GM10248 (cell line): ENCODE measurements around the gene MRPL4.

Experiments
- CTCF ChIA-PET: fragments of 300-600 bp; sonication (Branson Sonifier 250); formaldehyde crosslinking; extraction: SDS; loops from one replicate; lab custom pipeline; 2021; ENCODE audit warnings: antibody characterized with exemption; lab: Yijun Ruan, JAX
- POLR2A ChIA-PET: fragments of 350-650 bp; sonication (Branson Sonifier 250); formaldehyde crosslinking; extraction: SDS; loops from one replicate; lab custom pipeline; 2020; ENCODE audit warnings: antibody characterized with exemption; lab: Yijun Ruan, JAX
- DNase-seq: peaks from one replicate; pipeline ENCODE4 v3.0.0; 2012; ENCODE audit errors: extremely low spot score
- TF ChIP-seq, protein P1 (sequence below): IDR thresholded peaks from 2 replicates; pipeline ENCODE4 v1.5.1; 2012; ENCODE audit warnings: mild to moderate bottlenecking, low read depth; ENCODE audit errors: extremely low read depth, missing control alignments, control extremely low read depth

MRPL4 gene

DNA sequence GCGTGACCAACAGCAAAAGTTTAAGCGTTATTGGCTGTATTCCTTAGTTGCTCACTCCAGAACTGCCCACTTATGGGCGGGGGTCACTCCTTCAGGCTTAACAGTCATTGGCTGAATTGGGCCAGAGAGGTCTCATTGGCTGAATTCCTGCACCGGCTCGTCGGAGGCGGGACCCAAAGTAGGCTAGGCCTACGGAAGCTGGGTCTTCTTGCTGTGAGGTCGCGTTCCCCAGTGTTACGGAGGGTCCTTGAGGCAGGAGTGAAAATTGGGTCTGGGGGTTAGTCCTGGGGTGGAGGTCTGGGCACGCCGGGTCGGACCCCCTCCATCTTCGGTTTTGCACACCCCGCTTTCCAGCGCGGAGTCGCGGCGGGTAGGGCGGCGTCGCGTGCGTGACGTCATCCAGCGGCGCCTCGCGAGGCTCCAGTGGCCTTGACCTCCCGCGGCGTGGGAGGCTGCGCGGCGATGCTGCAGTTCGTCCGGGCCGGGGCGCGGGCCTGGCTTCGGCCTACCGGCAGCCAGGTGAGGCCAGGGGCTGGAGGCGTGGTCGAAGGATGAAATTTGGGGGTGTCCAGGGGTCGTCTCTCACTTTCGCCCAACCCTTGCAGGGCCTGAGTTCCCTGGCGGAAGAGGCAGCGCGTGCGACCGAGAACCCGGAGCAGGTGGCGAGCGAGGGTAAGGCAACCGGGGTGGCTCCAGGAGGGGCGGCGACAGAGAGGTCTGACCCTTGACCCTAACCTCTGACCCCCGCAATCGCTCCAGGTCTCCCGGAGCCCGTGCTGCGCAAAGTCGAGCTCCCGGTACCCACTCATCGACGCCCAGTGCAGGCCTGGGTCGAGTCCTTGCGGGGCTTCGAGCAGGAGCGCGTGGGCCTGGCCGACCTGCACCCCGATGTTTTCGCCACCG is at the start of gene MRPL4:
Gene MRPL4 (plus strand): TSS at position 423 of the 903 bp plus-strand sequence. CDS start 40 bp downstream, at position 463.
- DNase-seq, result peak; percentile 94
- CTCF ChIA-PET, result interaction anchor here (1.0 to 4.0 kb wide), 7 partner anchors 8 to 322 kb away, joined by 3 to 72 read pairs (median 6); no protein-coding TSS in a partner anchor
- POLR2A ChIA-PET, result interaction anchor here (0.6 to 2.1 kb wide), 2 partner anchors 18 to 320 kb away, joined by 5 to 7 read pairs; partner anchors contain the start of gene ICAM1
- TF ChIP-seq, protein P1, sequence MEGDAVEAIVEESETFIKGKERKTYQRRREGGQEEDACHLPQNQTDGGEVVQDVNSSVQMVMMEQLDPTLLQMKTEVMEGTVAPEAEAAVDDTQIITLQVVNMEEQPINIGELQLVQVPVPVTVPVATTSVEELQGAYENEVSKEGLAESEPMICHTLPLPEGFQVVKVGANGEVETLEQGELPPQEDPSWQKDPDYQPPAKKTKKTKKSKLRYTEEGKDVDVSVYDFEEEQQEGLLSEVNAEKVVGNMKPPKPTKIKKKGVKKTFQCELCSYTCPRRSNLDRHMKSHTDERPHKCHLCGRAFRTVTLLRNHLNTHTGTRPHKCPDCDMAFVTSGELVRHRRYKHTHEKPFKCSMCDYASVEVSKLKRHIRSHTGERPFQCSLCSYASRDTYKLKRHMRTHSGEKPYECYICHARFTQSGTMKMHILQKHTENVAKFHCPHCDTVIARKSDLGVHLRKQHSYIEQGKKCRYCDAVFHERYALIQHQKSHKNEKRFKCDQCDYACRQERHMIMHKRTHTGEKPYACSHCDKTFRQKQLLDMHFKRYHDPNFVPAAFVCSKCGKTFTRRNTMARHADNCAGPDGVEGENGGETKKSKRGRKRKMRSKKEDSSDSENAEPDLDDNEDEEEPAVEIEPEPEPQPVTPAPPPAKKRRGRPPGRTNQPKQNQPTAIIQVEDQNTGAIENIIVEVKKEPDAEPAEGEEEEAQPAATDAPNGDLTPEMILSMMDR, result no peak

DNA sequence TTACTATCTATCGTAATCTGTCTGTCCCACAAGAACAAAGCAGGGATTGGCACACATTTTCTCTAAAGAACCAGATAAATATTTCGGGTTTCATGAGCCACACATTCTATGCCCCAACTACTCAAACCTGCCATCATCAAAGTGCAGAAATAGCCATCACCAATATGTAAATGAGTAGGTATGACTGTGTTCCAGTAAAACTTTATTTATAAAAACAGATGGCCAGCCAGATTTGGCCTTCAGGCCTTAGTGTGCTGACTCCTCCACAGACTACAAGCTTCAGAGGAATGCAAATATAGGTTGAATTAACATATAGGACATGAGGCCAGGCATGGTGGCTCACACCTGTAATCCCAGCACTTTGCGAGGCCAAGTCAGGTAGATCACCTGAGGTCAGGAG is 48.3 kb upstream of the MRPL4 start:
- CTCF ChIA-PET, result no interaction called here
- TF ChIP-seq, protein P1, result no peak
- no peak for DNase-seq
- POLR2A ChIA-PET, result no interaction called here

DNA sequence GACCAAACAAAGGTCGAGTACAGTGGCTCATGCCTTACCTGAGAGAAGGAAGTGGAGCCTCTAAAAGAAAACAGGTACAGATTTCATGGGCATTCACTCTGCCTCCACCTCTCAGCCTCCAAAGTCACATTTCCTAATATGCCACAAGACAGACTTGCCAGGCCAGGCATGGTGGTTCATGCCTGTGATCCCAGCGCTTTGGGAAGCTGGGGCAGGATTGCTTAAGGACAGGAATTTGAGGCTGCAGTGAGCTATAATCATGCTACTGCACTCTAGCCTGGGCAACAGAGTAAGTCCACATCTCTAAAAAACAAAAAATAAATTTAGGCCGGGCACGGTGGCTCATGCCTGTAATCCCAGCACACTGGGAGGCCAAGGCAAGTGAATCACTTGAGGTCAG is 46.4 kb upstream of the MRPL4 start:
- POLR2A ChIA-PET, result no interaction called here
- TF ChIP-seq, protein P1, result no peak
- CTCF ChIA-PET, result interaction anchor here (0.9 to 2.3 kb wide), 5 partner anchors 9 to 53 kb away, joined by 3 to 10 read pairs (median 8); no protein-coding TSS in a partner anchor
- no peak for DNase-seq

DNA sequence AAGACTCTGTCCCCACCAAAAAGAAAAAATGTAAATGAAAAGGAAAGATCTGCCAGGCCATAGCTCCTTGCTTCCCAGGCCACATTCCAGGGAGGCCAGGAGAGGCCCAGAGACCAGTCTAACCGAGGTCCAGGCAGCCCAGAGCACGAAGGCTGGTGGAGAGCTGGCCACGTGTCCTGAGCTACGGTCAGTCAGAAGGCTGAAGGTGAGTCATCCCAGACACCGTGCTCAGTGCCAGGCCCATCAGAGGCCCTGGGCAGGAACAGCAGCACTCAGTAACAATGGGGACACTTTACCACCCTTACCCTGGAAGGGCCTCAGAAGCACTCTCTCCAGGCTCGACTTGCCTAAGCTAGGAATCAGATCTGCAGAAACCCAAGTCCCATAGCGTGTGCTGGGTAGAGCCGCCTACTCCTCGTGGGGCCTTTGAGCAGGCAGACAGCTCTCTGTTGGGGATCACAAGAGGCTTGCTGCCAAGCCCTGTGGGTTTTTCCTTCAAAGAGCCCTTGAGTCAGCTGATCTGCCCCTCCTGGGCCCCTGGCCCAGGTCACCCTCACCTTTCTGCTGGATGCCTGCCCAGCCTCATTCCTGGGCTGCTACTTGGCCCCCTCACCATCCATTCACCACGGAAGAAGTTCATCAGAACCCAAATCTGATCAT is 45.7 kb upstream of the MRPL4 start:
- TF ChIP-seq, protein P1, result no peak
- ChIA-PET POLR2A (no interaction called here), CTCF (interaction anchor here (0.9 to 4.1 kb wide), 7 partner anchors 8 to 74 kb away, joined by 3 to 12 read pairs (median 8); no protein-coding TSS in a partner anchor)
- DNase-seq, result no peak

DNA sequence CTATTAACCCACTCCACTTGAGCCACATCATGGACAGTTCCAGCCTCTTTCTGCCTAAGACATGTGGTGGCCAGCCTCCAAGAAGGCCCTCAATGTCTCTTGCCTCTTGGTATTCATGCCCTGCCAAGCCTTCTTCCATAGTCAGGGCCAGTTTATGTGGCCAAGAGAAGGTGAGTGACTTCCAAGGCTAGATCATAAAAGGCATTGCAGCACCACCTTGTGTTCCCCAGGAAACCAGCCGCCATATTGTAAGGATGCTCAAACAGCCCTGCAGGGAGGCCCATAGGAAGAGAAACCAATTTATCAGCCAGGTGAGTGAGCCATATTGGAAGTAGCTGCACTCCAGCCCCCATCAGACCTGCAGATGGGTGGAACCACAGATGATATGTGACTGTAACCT is 45.0 kb upstream of the MRPL4 start:
- DNase-seq, result no peak
- ChIA-PET CTCF (interaction anchor here (1.0 to 4.1 kb wide), 6 partner anchors 13 to 230 kb away, joined by 3 to 12 read pairs (median 6); no protein-coding TSS in a partner anchor), POLR2A (no interaction called here)
- TF ChIP-seq, protein P1, result no peak

DNA sequence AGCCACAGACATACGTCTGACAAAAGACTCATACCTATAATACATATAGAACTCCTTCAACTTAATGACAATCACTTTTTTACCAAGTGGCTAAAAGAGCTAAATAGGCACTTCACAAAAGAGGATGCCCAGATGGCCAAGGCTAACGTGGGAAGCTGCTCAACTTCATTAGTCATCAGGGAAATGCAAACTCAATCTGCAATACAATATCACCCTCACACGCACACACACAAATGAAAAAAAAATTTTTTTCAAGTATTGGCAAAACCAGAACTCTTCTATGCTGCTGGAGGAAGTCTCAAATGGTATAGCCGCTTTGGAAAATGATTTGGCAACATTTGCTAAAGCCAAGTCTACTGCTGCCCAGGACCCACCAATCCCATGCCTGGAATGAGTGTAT is 42.7 kb upstream of the MRPL4 start:
- TF ChIP-seq, protein P1, result no peak
- DNase-seq, result no peak
- CTCF ChIA-PET, result interaction anchor here (1.2 to 4.1 kb wide), 6 partner anchors 8 to 50 kb away, joined by 3 to 13 read pairs (median 6); no protein-coding TSS in a partner anchor
- POLR2A ChIA-PET, result interaction anchor here (0.6 kb wide), 1 partner anchor 11 kb away, joined by 4 read pairs; no protein-coding TSS in a partner anchor
